GM23248 (cell line): Measurements from ENCODE around the gene SLC43A2. TPM values are rescaled to one million over a fixed set of nuclear protein-coding genes. Genes with fewer than 3 reads are reported as not detected.

Source experiments
- DNase-seq: peaks from one replicate; pipeline ENCODE4 v3.0.0-alpha.2; 2015
- H2AFZ ChIP-seq: fragments of 200-600 bp; sonication (generic); 2 replicates; pipeline ENCODE4 v1.6.1; 2016; ENCODE audit warnings: antibody characterized with exemption
- H3F3A ChIP-seq: fragments of 200-600 bp; sonication (generic); 2 replicates; pipeline ENCODE4 v1.6.1; 2016; ENCODE audit warnings: mild to moderate bottlenecking, antibody characterized with exemption, mixed run types; ENCODE audit not compliant: insufficient read depth
- H3K27ac ChIP-seq: fragments of 200-600 bp; sonication (generic); 2 replicates; pipeline ENCODE4 v1.5.1; 2016; ENCODE audit warnings: mild to moderate bottlenecking
- H3K27me3 ChIP-seq: fragments of 200-600 bp; sonication (generic); replicated peaks from 2 replicates; pipeline ENCODE4 v1.6.1; 2016; ENCODE audit warnings: mild to moderate bottlenecking; ENCODE audit not compliant: insufficient read depth
- H3K36me3 ChIP-seq: fragments of 200-600 bp; sonication (generic); 2 replicates; pipeline ENCODE4 v1.6.1; 2016; ENCODE audit warnings: low read depth, mild to moderate bottlenecking
- H3K4me1 ChIP-seq: fragments of 200-600 bp; sonication (generic); 2 replicates; pipeline ENCODE4 v1.6.1; 2016; ENCODE audit warnings: mild to moderate bottlenecking; ENCODE audit not compliant: insufficient read depth
- H3K4me2 ChIP-seq: fragments of 200-600 bp; sonication (generic); one replicate; pipeline ENCODE4 v1.6.1; 2016; ENCODE audit warnings: mild to moderate bottlenecking; ENCODE audit not compliant: unreplicated experiment
- H3K4me3 ChIP-seq: fragments of 200-600 bp; sonication (generic); 2 replicates; pipeline ENCODE4 v1.5.1; 2016; ENCODE audit warnings: mild to moderate bottlenecking
- H3K79me2 ChIP-seq: fragments of 200-600 bp; sonication (generic); 2 replicates; pipeline ENCODE4 v1.6.1; 2016; ENCODE audit warnings: mild to moderate bottlenecking; ENCODE audit not compliant: insufficient read depth
- H3K9ac ChIP-seq: fragments of 200-600 bp; sonication (generic); 2 replicates; pipeline ENCODE4 v1.6.1; 2016; ENCODE audit warnings: mild to moderate bottlenecking
- H3K9me2 ChIP-seq: fragments of 200-600 bp; sonication (generic); 2 replicates; pipeline ENCODE4 v1.6.1; 2016; ENCODE audit warnings: mixed run types, mild to moderate bottlenecking, moderate library complexity; ENCODE audit not compliant: insufficient read depth
- H3K9me3 ChIP-seq: fragments of 200-600 bp; sonication (generic); one replicate; pipeline ENCODE4 v1.6.1; 2017; ENCODE audit warnings: low read depth
- H4K20me1 ChIP-seq: fragments of 200-600 bp; sonication (generic); 2 replicates; pipeline ENCODE4 v1.6.0; 2016; ENCODE audit not compliant: insufficient read depth
- EZH2phosphoT487 ChIP-seq: fragments of 200-600 bp; sonication (generic); IDR thresholded peaks from 2 replicates; pipeline ENCODE4 v1.6.1; 2018; ENCODE audit warnings: antibody characterized with exemption, moderate library complexity, mild to moderate bottlenecking, low read depth; ENCODE audit not compliant: insufficient read depth
- WGBS, 2 experiments: methylation state at CpG; one replicate each; pipeline ENCODE4 v1.1.6; 2015 to 2017; ENCODE audit warnings: low lambda C conversion rate in 2 of 2, low coverage in 1 of 2; ENCODE audit errors: missing lambda C conversion rate in 2 of 2; 5-methylcytosine and 5-hydroxymethylcytosine counted together
- in situ Hi-C: fragments of 300-500 bp; cut with MboI; formaldehyde crosslinking; loops from 2 replicates; pipeline ENCODE4 v1.15.0; 2020
- polyA plus RNA-seq: library from polyadenylated mRNA; unstranded; fragments of >200 nt; fragmentation: Nextera tagmentation; extraction: Ambion mirVana; gene quantifications from 2 replicates; pipeline ENCODE4 v1.2.1, GENCODE V29; 2016
- small RNA-seq: library from RNA; depleted of rRNA; stranded (forward); fragments of <200 nt; gene quantifications from one replicate; pipeline ENCODE3, GENCODE V24; 2014; ENCODE audit warnings: low read depth, low replicate concordance
- total RNA-seq: library from RNA; depleted of rRNA; stranded (reverse); fragments of >200 nt; shearing (Covaris generic); gene quantifications from 2 replicates; pipeline ENCODE4 v1.2.3, GENCODE V29; 2014; rRNA removed

Gene SLC43A2
- total and polyA plus RNA-seq, 2 experiments from 2014 or later: 6.0 to 8.6 TPM

GRCh38 chr17:1519678-1520077 lies 109.0 kb downstream of the SLC43A2 start:
- peaks cover 28% of the 10 kb centered on the region for H3K79me2 ChIP-seq
- peaks cover 21% of the 10 kb centered on the region for H3F3A ChIP-seq
- H3K9me2 ChIP-seq: no peaks in the 10 kb centered on the region
- H3K9me3 ChIP-seq: no peaks in the 10 kb centered on the region
- TF ChIP-seq EZH2phosphoT487: no peak
- H3K4me3 ChIP-seq: no peak overlapping the region
- H3K36me3 ChIP-seq: no peaks in the 10 kb centered on the region
- no peak overlapping the region for H3K4me2 ChIP-seq
- no peaks in the 10 kb centered on the region for H4K20me1 ChIP-seq
- DNase-seq: no peak
- no peak overlapping the region for H2AFZ ChIP-seq
- in situ Hi-C loops: loop anchor here (25.0 kb wide), 1 partner anchor 257 kb away; the partner anchor contains the start of gene BHLHA9
- H3K27ac ChIP-seq: no peak overlapping the region
- peaks cover 11% of the 10 kb centered on the region for H3K4me1 ChIP-seq
- no peak overlapping the region for H3K9ac ChIP-seq
- no peaks in the 10 kb centered on the region for H3K27me3 ChIP-seq
- WGBS, 2 experiments: 87 to 94% methylated on average over 7 of the region's 7 CpGs

Small RNA genes within 50 kb of the gene (small RNA-seq; reads per million reads assigned to genes)
- gene RN7SL105P: not detected

Other genes with a start within 250 kb of the SLC43A2 start
- 255 and 287 TPM in 2 replicates for gene YWHAE, start 228.6 kb downstream of the SLC43A2 start, total RNA-seq
- 599 and 605 TPM in 2 replicates for gene YWHAE, start 228.6 kb downstream of the SLC43A2 start, polyA plus RNA-seq
- 113 and 117 TPM in 2 replicates for gene CRK, start 172.6 kb downstream of the SLC43A2 start, total RNA-seq
- 86.0 and 93.6 TPM in 2 replicates for gene CRK, start 172.6 kb downstream of the SLC43A2 start, polyA plus RNA-seq
- gene MYO1C, start 136.1 kb downstream of the SLC43A2 start, total RNA-seq: 206 and 218 TPM in 2 replicates
- gene MYO1C, start 136.1 kb downstream of the SLC43A2 start, polyA plus RNA-seq: 196 and 197 TPM in 2 replicates
- 42.3 and 57.8 TPM in 2 replicates for gene INPP5K, start 112.2 kb downstream of the SLC43A2 start, total RNA-seq
- gene INPP5K, start 112.2 kb downstream of the SLC43A2 start, polyA plus RNA-seq: 36.1 and 37.5 TPM in 2 replicates
- 19.1 and 34.3 TPM in 2 replicates for gene PITPNA, start 66.0 kb downstream of the SLC43A2 start, total RNA-seq
- 31.6 and 34.6 TPM in 2 replicates for gene PITPNA, start 66.0 kb downstream of the SLC43A2 start, polyA plus RNA-seq
- 0.25 TPM in 1 of 2 replicates, not detected in the other for gene SCARF1, start 16.9 kb upstream of the SLC43A2 start, total RNA-seq
- gene SCARF1, start 16.9 kb upstream of the SLC43A2 start, polyA plus RNA-seq: 0.14 TPM in 1 of 2 replicates, not detected in the other
- 6.4 and 27.6 TPM in 2 replicates for gene RILP, start 21.0 kb upstream of the SLC43A2 start, total RNA-seq
- 4.4 and 6.5 TPM in 2 replicates for gene RILP, start 21.0 kb upstream of the SLC43A2 start, polyA plus RNA-seq
- gene PRPF8, start 56.0 kb upstream of the SLC43A2 start, total RNA-seq: 72.2 and 76.9 TPM in 2 replicates
- 90.3 and 93.8 TPM in 2 replicates for gene PRPF8, start 56.0 kb upstream of the SLC43A2 start, polyA plus RNA-seq
- gene TLCD2, start 81.5 kb upstream of the SLC43A2 start, total RNA-seq: 2.2 and 2.8 TPM in 2 replicates
- 2.2 and 2.4 TPM in 2 replicates for gene TLCD2, start 81.5 kb upstream of the SLC43A2 start, polyA plus RNA-seq
- gene WDR81, start 95.9 kb upstream of the SLC43A2 start, total RNA-seq: 23.0 and 23.9 TPM in 2 replicates
- 4.4 and 5.8 TPM in 2 replicates for gene WDR81, start 95.9 kb upstream of the SLC43A2 start, polyA plus RNA-seq
- gene SERPINF2, start 114.0 kb upstream of the SLC43A2 start, total RNA-seq: not detected in 2 replicates
- gene SERPINF2, start 114.0 kb upstream of the SLC43A2 start, polyA plus RNA-seq: 0.08 TPM in 1 of 2 replicates, not detected in the other
- 60.3 and 91.4 TPM in 2 replicates for gene SERPINF1, start 133.2 kb upstream of the SLC43A2 start, total RNA-seq
- gene SERPINF1, start 133.2 kb upstream of the SLC43A2 start, polyA plus RNA-seq: 28.3 and 29.0 TPM in 2 replicates
- 3.6 and 14.5 TPM in 2 replicates for gene SMYD4, start 201.1 kb upstream of the SLC43A2 start, total RNA-seq
- gene SMYD4, start 201.1 kb upstream of the SLC43A2 start, polyA plus RNA-seq: 5.3 and 7.5 TPM in 2 replicates
- gene RPA1, start 201.2 kb upstream of the SLC43A2 start, total RNA-seq: 16.4 and 17.3 TPM in 2 replicates
- 37.1 and 45.9 TPM in 2 replicates for gene RPA1, start 201.2 kb upstream of the SLC43A2 start, polyA plus RNA-seq